ENCODE results near the gene SLC5A9. TPM values are rescaled to one million over a fixed set of nuclear protein-coding genes. Genes with fewer than 3 reads are reported as not detected.
A peak's percentile ranks its signal among the peaks of the same experiment; 100 is the strongest.

SLC5A9 gene
- polyA plus RNA-seq, 1 experiment = not detected

GRCh38 chr1:48198970-48199369 lies 23.5 kb upstream of the SLC5A9 start:
- H3K36me3 ChIP-seq (ENCODE audit: control insufficient read depth, insufficient read depth, low read length) = no peaks in the 10 kb centered on the region
- DNase-seq (ENCODE audit: low read depth) = no peak
- peaks cover 2% of the 10 kb centered on the region; the same call in 1 of the 2 replicates for H3K27me3 ChIP-seq (ENCODE audit: control insufficient read depth, insufficient read depth, low read length)
- no peak for TF ChIP-seq CTCF (IDR thresholded peaks at IDR 0.05; ENCODE audit: insufficient read depth, low read depth, low read length)
- H3K4me3 ChIP-seq (ENCODE audit: low read depth, low read length) = no peak overlapping the region
- POLR2A ChIA-PET = no interaction called here
- CTCF ChIA-PET = interaction anchor here (2.2 kb wide), 1 partner anchor 89 kb away, joined by 9 read pairs; no protein-coding TSS in a partner anchor

GRCh38 chr1:48200166-48200900 lies 22.2 kb upstream of the SLC5A9 start:
- CTCF ChIA-PET = interaction anchor here (2.2 kb wide), 1 partner anchor 91 kb away, joined by 9 read pairs; no protein-coding TSS in a partner anchor

GRCh38 chr1:48202030-48202752 lies 20.3 kb upstream of the SLC5A9 start:
- POLR2A ChIA-PET = no interaction called here
- Histone ChIP-seq H3K36me3 (ENCODE audit: control insufficient read depth, insufficient read depth, low read length) (no peaks in the 10 kb centered on the region), H3K27me3 (ENCODE audit: control insufficient read depth, insufficient read depth, low read length) (peaks cover 2% of the 10 kb centered on the region; the same call in 1 of the 2 replicates), H3K4me3 (ENCODE audit: low read depth, low read length) (no peak overlapping the region)
- TF ChIP-seq CTCF (IDR thresholded peaks at IDR 0.05; ENCODE audit: insufficient read depth, low read depth, low read length) = peak; percentile 84
- peak; percentile 74 for DNase-seq (ENCODE audit: low read depth)
- CTCF ChIA-PET = interaction anchor here (0.6 to 2.8 kb wide), 13 partner anchors 14 to 464 kb away, joined by 3 to 22 read pairs (median 4); no protein-coding TSS in a partner anchor

More at GRCh38 chr1:48200166-48200900, 22.2 kb upstream of the SLC5A9 start:
- POLR2A ChIA-PET = no interaction called here
- peaks cover 2% of the 10 kb centered on the region; the same call in 1 of the 2 replicates for H3K27me3 ChIP-seq (ENCODE audit: control insufficient read depth, insufficient read depth, low read length)
- DNase-seq (ENCODE audit: low read depth) = no peak
- H3K36me3 ChIP-seq (ENCODE audit: control insufficient read depth, insufficient read depth, low read length) = no peaks in the 10 kb centered on the region
- no peak overlapping the region for H3K4me3 ChIP-seq (ENCODE audit: low read depth, low read length)
- TF ChIP-seq CTCF (IDR thresholded peaks at IDR 0.05; ENCODE audit: insufficient read depth, low read depth, low read length) = no peak

GRCh38 chr1:48203287-48203900 lies 19.1 kb upstream of the SLC5A9 start:
- ChIA-PET POLR2A (no interaction called here), CTCF (interaction anchor here (0.9 to 2.8 kb wide), 13 partner anchors 9 to 477 kb away, joined by 3 to 22 read pairs (median 4); no protein-coding TSS in a partner anchor)
- TF ChIP-seq CTCF (IDR thresholded peaks at IDR 0.05; ENCODE audit: insufficient read depth, low read depth, low read length) = peak; percentile 56
- H3K36me3 ChIP-seq (ENCODE audit: control insufficient read depth, insufficient read depth, low read length) = no peaks in the 10 kb centered on the region
- DNase-seq (ENCODE audit: low read depth) = no peak
- peaks cover 2% of the 10 kb centered on the region; the same call in 1 of the 2 replicates for H3K27me3 ChIP-seq (ENCODE audit: control insufficient read depth, insufficient read depth, low read length)
- H3K4me3 ChIP-seq (ENCODE audit: low read depth, low read length) = no peak overlapping the region
